ENCODE results near the gene LRFN2. TPM values are rescaled to one million over a fixed set of nuclear protein-coding genes. Genes with fewer than 3 reads are reported as not detected.

LRFN2 gene
- total RNA-seq, 8 experiments from 2014 or later = 0.10 to 5.1 (median 4.2) TPM; not detected in 1

DNA sequence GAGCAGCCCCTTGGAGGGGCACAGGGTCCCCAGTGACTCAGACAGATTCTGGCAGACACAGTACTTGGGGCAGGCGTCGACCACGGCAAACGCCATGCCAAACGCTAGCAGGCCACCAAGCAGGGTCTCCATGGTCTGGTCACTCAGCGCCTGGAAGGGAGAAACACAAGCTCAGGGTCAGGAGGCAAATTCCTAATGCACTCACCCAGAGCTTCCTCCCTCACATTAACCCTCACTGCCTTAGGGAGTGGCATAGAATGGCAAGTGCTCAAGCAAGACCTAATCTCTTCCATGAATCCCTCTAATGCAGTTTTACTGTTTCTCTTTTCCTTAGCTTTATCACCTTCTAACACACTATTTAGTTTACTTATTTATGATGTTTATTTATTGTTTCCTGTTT lies 154.2 kb downstream of the LRFN2 start:
- no peaks in the 10 kb centered on the region for H3K4me1 ChIP-seq (replicated peaks in 1 of 2)
- 57 to 100% (median 90%) methylated on average over 1 to 6 of the region's 6 CpGs; no CpG with 5 or more reads in 4 of the 10 experiments for WGBS, 10 experiments
- in situ Hi-C loops (cut with MboI; ENCODE audit: low pct_unique_long_range_greater_than_20kb in 2 of 9, low sequenced_read_pairs in 9 of 9, unreplicated experiment in 9 of 9) = no loop called here
- no peak overlapping the region for H3K4me3 ChIP-seq
- ATAC-seq (replicated peaks in 6 of 8) = no peak
- no peak overlapping the region for H3K27ac ChIP-seq

DNA sequence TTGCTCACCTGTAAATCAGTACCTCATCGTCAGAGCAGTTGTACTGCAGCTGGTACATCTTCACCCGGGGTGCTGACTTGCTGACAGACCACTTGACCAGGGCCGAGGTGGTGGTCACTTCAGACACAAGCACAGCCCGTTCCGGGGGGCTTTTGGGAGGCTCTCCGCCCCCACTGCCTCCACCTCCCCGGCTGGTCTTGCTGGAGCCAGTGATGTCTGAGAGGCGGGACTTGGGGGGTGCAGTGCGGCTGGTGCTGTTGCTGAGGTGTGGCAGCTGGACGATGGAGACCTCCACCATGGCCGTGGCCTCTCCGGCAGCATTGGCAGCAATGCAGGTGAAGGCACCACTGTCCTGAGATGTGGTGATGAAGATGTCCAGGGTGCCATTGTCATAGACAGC lies 155.5 kb downstream of the LRFN2 start:
- Histone ChIP-seq H3K4me3 (no peak overlapping the region), H3K4me1 (replicated peaks in 1 of 2) (no peaks in the 10 kb centered on the region), H3K27ac (no peak overlapping the region)
- WGBS, 10 experiments = 90 to 100% (median 91%) methylated on average over 2 to 7 of the region's 12 CpGs; no CpG with 5 or more reads in 7 of the 10 experiments
- in situ Hi-C loops (cut with MboI; ENCODE audit: low pct_unique_long_range_greater_than_20kb in 2 of 9, low sequenced_read_pairs in 9 of 9, unreplicated experiment in 9 of 9) = no loop called here
- no peak for ATAC-seq (replicated peaks in 6 of 8)

DNA sequence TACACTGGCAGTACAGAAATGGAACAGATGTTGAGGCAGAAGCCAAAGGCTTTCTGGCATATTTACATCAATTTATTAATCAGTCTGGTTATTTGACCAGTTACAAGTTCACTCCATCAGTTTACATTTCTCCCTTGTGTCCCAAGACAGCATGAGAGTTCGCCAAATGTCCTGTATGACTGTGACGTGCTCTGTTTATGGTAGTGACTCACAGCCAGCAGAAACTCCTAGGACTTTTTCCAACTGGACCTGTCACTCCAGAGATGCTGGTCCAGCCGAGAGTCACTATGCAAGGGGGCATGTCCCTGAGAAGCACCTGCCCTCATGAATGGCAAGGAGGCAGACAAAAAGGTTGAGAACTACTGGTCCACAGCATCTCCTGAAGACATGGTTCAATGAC lies 160.0 kb downstream of the LRFN2 start:
- H3K4me3 ChIP-seq = no peak overlapping the region
- in situ Hi-C loops (cut with MboI; ENCODE audit: low pct_unique_long_range_greater_than_20kb in 2 of 9, low sequenced_read_pairs in 9 of 9, unreplicated experiment in 9 of 9) = no loop called here
- peaks cover 5% of the 10 kb centered on the region in 2 donors for H3K4me1 ChIP-seq (replicated peaks in 1 of 2)
- ATAC-seq (replicated peaks in 6 of 8) = no peak
- no peak overlapping the region for H3K27ac ChIP-seq
- WGBS, 10 experiments = 23 to 100% (median 80%) methylated on average over 1 to 3 of the region's 3 CpGs; no CpG with 5 or more reads in 3 of the 10 experiments

DNA sequence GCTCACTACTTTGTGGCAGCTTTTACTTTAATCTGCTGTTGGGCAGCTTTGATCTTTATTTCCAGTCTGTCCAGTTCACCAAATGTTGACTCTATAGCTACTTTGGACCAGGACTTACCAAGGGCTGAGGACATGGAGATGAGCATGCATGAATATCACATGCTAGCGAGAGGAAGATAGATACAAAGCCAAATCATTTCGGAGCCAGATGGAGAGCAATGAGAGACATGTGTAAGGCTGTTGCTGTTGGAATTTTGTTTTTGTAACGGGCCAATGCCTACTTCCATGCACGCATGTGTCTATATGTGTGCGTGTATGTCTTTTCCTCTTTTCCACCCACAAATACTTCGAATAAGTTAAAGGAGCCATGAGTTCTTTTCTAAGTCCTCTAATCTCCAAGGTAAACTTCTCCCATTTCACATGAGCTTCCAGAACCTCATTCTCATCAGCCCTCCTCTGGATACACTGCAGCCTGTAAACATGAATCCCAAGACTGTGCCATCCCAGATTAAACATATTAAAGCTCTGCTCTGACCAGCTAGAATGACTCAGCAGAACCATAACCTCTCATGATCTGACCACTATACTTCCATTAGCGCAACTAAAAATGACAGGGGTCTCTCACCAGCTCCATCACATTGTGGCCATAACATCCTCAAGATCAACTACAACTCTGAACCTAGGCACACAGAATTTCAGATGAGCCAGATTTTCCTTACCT lies 160.7 kb downstream of the LRFN2 start:
- no peak overlapping the region for H3K27ac ChIP-seq
- 14 to 95% (median 80%) methylated on average over 2 to 6 of the region's 7 CpGs; no CpG with 5 or more reads in 3 of the 10 experiments for whole genome bisulfite sequencing, 10 experiments
- ATAC-seq (replicated peaks in 6 of 8) = peak in 2 of 8 experiments; percentile 18 to 28

DNA sequence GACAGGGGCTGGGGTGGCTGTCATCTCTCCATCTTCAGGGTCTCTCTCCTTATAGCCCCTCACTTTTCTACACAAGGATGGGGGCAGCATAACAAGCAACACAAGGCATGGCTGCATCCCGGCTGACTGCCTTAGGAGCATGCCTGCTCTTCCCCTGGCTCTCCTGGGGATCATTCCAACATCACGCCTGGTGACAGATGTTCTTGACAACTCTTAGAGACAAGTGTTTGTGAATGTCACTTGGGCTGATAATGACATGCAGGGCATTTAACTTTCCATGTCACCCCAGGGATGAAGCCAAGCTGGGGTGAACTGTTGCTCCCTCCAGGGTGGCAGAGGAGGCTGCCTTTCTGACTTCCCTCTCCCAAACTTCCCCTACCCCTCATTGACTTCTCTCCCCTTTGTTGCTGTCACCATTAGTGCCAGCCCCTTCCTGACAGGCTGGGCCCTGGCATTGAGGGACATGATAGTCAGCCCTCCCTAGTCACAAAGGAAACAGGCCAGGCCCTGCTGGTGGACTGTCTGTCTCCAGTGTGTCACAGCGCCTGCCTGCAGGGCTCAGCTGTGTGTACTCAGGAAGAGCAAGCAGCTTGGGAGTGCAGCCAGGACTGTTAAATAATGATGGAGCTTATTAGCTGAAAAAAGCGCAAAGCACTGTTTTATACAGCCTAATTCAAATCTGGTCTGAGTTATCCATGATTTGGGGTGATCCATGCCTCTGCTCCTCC lies 161.8 kb downstream of the LRFN2 start:
- in situ Hi-C loops (cut with MboI; ENCODE audit: low pct_unique_long_range_greater_than_20kb in 2 of 9, low sequenced_read_pairs in 9 of 9, unreplicated experiment in 9 of 9) = no loop called here
- Histone ChIP-seq H3K27ac (no peak overlapping the region), H3K4me3 (no peak overlapping the region), H3K4me1 (replicated peaks in 1 of 2) (peaks cover 5% of the 10 kb centered on the region in 2 donors)
- peak in 6 of 8 experiments; percentile 66 to 84 (median 80) for ATAC-seq (replicated peaks in 6 of 8)
- WGBS, 10 experiments = 17 to 100% (median 76%) methylated on average over 1 to 2 of the region's 4 CpGs; no CpG with 5 or more reads in 4 of the 10 experiments

More for the DNA sequence above, 160.7 kb downstream of the LRFN2 start:
- H3K4me3 ChIP-seq = no peak overlapping the region
- H3K4me1 ChIP-seq (replicated peaks in 1 of 2) = peaks cover 5% of the 10 kb centered on the region in 2 donors
- in situ Hi-C loops (cut with MboI; ENCODE audit: low pct_unique_long_range_greater_than_20kb in 2 of 9, low sequenced_read_pairs in 9 of 9, unreplicated experiment in 9 of 9) = no loop called here

DNA sequence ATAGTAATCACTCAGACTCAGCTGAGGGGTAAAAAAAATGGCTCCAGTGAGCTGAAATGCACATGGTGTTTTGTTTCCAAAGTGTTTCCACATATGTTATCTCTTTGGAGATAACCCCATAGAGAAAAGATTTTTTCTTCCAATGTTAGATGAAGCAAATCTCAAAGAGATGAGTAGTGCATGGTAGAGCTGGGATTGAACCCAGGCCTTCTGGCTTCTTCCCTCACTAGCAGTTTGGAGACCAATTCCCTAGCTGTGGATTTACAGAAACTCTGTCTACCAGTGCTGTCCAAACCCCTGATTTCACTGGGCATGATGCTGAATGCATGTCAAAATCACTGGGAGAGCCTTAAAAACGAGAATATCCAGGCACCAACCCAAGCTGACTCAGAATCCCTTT lies 165.1 kb downstream of the LRFN2 start:
- no peak for ATAC-seq (replicated peaks in 6 of 8)
- H3K4me1 ChIP-seq (replicated peaks in 1 of 2) = peaks cover 12 to 17% of the 10 kb centered on the region in 2 donors
- no peak overlapping the region for H3K27ac ChIP-seq
- H3K4me3 ChIP-seq = no peak overlapping the region
- 0 to 100% (median 78%) methylated on average over 1 of the region's 1 CpG; no CpG with 5 or more reads in 4 of the 10 experiments for WGBS, 10 experiments
- in situ Hi-C loops (cut with MboI; ENCODE audit: low pct_unique_long_range_greater_than_20kb in 2 of 9, low sequenced_read_pairs in 9 of 9, unreplicated experiment in 9 of 9) = no loop called here

DNA sequence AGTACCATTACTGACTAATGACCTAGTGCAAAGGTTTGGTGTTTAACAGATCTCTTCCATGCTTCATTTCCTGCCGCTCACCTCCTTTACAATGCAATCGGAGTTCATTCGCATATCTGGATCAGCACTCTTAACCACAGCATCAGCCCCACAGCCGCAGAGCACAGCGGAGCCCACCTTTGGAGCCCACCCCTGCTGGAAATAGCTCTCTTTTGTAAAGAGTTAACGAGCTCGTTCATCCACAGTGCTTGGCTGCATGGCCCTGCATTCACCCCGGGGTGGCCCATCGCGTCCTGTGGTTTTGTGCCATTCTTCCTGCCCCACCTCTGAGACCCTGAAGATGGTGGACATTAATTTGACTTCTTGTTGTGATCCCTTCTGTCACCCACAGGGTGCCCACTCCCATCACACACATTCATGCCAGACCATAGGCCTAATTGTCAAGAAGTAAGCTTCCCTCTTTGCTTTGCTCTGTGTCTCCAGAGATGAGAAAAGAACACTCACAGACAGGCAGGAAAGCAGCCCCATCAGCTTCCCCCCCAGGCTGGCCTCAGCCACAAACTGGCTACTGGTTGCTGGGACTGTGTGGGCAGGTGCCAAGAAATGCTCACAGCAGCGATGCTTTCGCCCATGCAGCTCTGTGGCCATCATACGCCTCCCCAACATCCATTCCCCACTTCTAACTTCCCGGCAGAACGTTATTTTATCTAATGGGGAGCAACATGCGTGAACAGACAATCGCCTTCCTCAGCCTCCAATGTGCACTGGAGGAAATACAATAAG lies 167.0 kb downstream of the LRFN2 start:
- in situ Hi-C loops (cut with MboI; ENCODE audit: low pct_unique_long_range_greater_than_20kb in 2 of 9, low sequenced_read_pairs in 9 of 9, unreplicated experiment in 9 of 9) = no loop called here

DNA sequence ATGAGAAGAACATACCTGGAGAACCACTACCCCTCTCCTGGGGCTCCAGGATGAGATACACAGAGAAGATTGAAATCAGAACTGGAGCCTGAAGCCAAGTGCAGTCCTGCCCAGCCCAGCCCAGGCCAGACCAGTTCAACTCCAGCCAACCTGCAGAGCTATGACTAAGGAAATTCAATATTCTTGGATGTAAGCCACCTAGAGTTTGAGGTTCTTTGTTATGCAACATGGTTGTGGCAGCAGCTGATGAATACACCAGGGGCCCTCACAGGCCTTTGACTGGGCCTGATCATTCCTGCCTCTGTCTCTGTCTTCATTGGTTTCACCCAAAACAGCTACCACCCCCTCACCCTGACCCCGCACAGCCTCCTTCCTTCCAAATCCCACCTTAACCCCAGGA lies 167.8 kb downstream of the LRFN2 start:
- H3K4me3 ChIP-seq = no peak overlapping the region
- peak in 6 of 8 experiments; percentile 27 to 99 (median 70) for ATAC-seq (replicated peaks in 6 of 8)
- WGBS, 10 experiments = 33 to 44% methylated on average over 1 of the region's 1 CpG; no CpG with 5 or more reads in 8 of the 10 experiments
- no peak overlapping the region for H3K27ac ChIP-seq
- in situ Hi-C loops (cut with MboI; ENCODE audit: low pct_unique_long_range_greater_than_20kb in 2 of 9, low sequenced_read_pairs in 9 of 9, unreplicated experiment in 9 of 9) = no loop called here
- H3K4me1 ChIP-seq (replicated peaks in 1 of 2) = peaks cover 14 to 19% of the 10 kb centered on the region in 2 donors

More for the DNA sequence above, 167.0 kb downstream of the LRFN2 start:
- peak in 2 of 8 experiments; percentile 47 to 89 for ATAC-seq (replicated peaks in 6 of 8)
- Histone ChIP-seq H3K27ac (no peak overlapping the region), H3K4me3 (no peak overlapping the region), H3K4me1 (replicated peaks in 1 of 2) (peaks cover 7 to 15% of the 10 kb centered on the region in 2 donors)
- WGBS, 10 experiments = 55 to 74% (median 64%) methylated on average over 1 to 13 of the region's 17 CpGs; no CpG with 5 or more reads in 3 of the 10 experiments

DNA sequence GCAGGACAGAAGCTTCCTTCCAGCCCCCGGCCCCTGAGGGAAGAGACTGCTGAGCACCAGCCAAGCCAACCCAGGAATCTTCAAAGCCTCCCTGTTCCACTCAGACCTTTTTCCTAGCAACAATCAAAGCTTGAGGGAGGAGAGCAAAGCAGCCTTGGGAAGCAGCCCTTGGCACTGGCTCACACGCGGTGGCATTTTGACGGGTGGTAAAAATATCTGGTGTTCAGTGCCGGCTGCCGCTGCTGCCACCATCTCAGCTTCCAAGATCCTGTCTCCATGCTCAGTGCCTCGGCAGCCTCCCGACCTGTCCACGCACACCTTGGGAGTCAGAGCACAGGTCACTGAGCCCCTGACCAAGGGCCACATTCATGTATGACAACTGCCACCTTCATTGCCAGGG lies 170.1 kb downstream of the LRFN2 start:
- 72 to 92% (median 83%) methylated on average over 1 to 4 of the region's 9 CpGs; no CpG with 5 or more reads in 6 of the 10 experiments for WGBS, 10 experiments
- in situ Hi-C loops (cut with MboI; ENCODE audit: low pct_unique_long_range_greater_than_20kb in 2 of 9, low sequenced_read_pairs in 9 of 9, unreplicated experiment in 9 of 9) = no loop called here
- Histone ChIP-seq H3K4me1 (replicated peaks in 1 of 2) (peaks cover 37 to 40% of the 10 kb centered on the region in 2 donors), H3K27ac (no peak overlapping the region), H3K4me3 (no peak overlapping the region)
- ATAC-seq (replicated peaks in 6 of 8) = no peak

DNA sequence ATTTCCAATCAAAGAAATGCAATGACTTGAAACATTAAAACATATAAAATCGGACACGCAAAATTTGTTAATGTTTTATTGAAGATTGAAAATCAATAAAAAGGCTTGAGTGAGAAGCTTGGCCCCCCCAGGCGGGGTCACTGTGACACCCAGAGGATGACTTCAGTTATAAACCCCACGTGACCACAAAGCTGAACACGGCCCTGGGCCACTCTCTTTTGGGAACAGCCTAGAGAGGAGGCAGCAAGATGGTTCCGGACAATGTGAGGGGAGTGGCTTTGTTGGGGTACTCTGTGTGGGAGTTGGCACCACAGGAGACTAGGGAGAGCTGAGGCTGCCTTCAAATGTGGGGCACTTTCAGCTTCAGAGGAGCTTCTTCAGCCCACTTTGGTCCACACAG lies 172.5 kb downstream of the LRFN2 start:
- no peak for ATAC-seq (replicated peaks in 6 of 8)
- 42 to 100% (median 87%) methylated on average over 2 to 6 of the region's 6 CpGs; no CpG with 5 or more reads in 2 of the 10 experiments for WGBS, 10 experiments
- Histone ChIP-seq H3K4me1 (replicated peaks in 1 of 2) (peaks cover 56% of the 10 kb centered on the region in 2 donors), H3K27ac (no peak overlapping the region), H3K4me3 (no peak overlapping the region)
- in situ Hi-C loops (cut with MboI; ENCODE audit: low pct_unique_long_range_greater_than_20kb in 2 of 9, low sequenced_read_pairs in 9 of 9, unreplicated experiment in 9 of 9) = no loop called here

DNA sequence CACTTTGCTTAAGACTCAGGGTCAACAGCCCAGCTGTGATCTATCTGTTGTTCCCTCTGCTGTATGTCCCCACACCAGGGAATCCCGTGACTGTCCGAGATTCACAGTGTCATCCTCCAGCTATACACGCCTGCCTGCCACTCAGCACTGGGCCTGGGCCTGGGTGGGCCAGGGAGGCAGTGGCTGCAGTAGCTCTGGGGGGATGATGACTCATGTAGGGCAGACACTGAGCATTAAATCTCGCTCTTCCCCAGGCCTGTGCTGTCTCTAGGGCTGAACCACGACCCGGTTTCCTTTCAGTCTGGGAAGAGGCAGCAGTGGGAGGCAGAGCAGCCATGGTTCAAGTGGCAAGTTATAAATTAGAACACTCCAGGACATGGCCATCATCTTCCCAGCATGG lies 173.9 kb downstream of the LRFN2 start:
- H3K4me3 ChIP-seq = no peak overlapping the region
- H3K27ac ChIP-seq = peak overlapping the region; percentile 36 to 57
- in situ Hi-C loops (cut with MboI; ENCODE audit: low pct_unique_long_range_greater_than_20kb in 2 of 9, low sequenced_read_pairs in 9 of 9, unreplicated experiment in 9 of 9) = no loop called here
- WGBS, 10 experiments = 13 to 50% (median 40%) methylated on average over 1 to 3 of the region's 6 CpGs; no CpG with 5 or more reads in 7 of the 10 experiments
- peaks cover 52 to 61% of the 10 kb centered on the region in 2 donors for H3K4me1 ChIP-seq (replicated peaks in 1 of 2)
- ATAC-seq (replicated peaks in 6 of 8) = peak in 7 of 8 experiments; percentile 82 to 95 (median 93)

DNA sequence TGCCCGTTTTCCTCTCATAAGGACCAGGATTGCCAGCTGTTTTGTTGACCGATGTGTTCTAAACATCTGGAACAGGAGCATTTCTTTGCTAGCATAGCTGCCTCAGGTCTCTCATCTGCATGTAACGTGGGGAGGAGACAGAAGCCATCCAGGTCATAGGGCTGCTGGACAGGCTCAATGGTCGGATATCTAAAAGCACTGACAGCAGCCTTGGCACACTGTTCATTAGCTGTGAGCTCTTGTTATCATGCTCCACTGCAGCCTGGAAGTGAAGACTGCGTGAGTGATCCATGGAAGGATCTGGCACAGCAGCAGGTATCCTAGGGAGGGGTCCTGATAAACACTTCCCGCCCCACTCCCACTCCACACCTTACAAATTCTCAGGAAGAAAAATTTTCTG lies 175.3 kb downstream of the LRFN2 start:
- no peak for ATAC-seq (replicated peaks in 6 of 8)
- in situ Hi-C loops (cut with MboI; ENCODE audit: low pct_unique_long_range_greater_than_20kb in 2 of 9, low sequenced_read_pairs in 9 of 9, unreplicated experiment in 9 of 9) = no loop called here
- Histone ChIP-seq H3K27ac (no peak overlapping the region), H3K4me3 (no peak overlapping the region), H3K4me1 (replicated peaks in 1 of 2) (peaks cover 52 to 61% of the 10 kb centered on the region in 2 donors)
- WGBS, 10 experiments = 42 to 100% (median 82%) methylated on average over 1 to 5 of the region's 6 CpGs; no CpG with 5 or more reads in 2 of the 10 experiments
